ENCODE results near the gene CDK10.

The CDK10 gene

GRCh38 chr16:89730610-89731234, 44.2 kb downstream of the CDK10 start:
- TF ChIP-seq CTCF (IDR thresholded peaks at IDR 0.05; ENCODE audit: extremely low read depth, missing control alignments): no peak
- DNase-seq (ENCODE audit: low spot score): no peak

- DNase-seq (ENCODE audit: low spot score): no peak
- no peak for TF ChIP-seq CTCF (IDR thresholded peaks at IDR 0.05; ENCODE audit: extremely low read depth, missing control alignments)
These were observed 45.8 kb downstream of the CDK10 start for GRCh38 chr16:89732142-89732917.

- TF ChIP-seq CTCF (IDR thresholded peaks at IDR 0.05; ENCODE audit: extremely low read depth, missing control alignments): no peak
- no peak for DNase-seq (ENCODE audit: low spot score)
These were observed 46.4 kb downstream of the CDK10 start for GRCh38 chr16:89732918-89733242.

- TF ChIP-seq CTCF (IDR thresholded peaks at IDR 0.05; ENCODE audit: extremely low read depth, missing control alignments): no peak
- no peak for DNase-seq (ENCODE audit: low spot score)
These were observed 46.8 kb downstream of the CDK10 start for GRCh38 chr16:89733322-89733721.

GRCh38 chr16:89733792-89734191, 47.3 kb downstream of the CDK10 start:
- TF ChIP-seq CTCF (IDR thresholded peaks at IDR 0.05; ENCODE audit: extremely low read depth, missing control alignments): no peak
- DNase-seq (ENCODE audit: low spot score): no peak

- TF ChIP-seq CTCF (IDR thresholded peaks at IDR 0.05; ENCODE audit: extremely low read depth, missing control alignments): no peak
- DNase-seq (ENCODE audit: low spot score): no peak
These were observed 50.1 kb downstream of the CDK10 start for GRCh38 chr16:89736554-89736953.

GRCh38 chr16:89737341-89738071, 51.0 kb downstream of the CDK10 start:
- no peak for DNase-seq (ENCODE audit: low spot score)

More at GRCh38 chr16:89737341-89738071, 51.0 kb downstream of the CDK10 start:
- no peak for TF ChIP-seq CTCF (IDR thresholded peaks at IDR 0.05; ENCODE audit: extremely low read depth, missing control alignments)
